Limb (tissue), 2 donors: Measurements from ENCODE around the gene SH3BP5.
"Not testable (repeated sequence)": the region's sequence is repeated elsewhere in the genome, so short reads cannot be mapped to it uniquely, and the experiment has no call there.

ENCODE experiments used
- DNase-seq, 2 donors: peaks; one replicate each; pipeline ENCODE4 v3.0.0-alpha.2; 2016; ENCODE audit errors: extremely low spot score in 2 of 2

SH3BP5 gene

GRCh38 chr3:15332405-15333098, at the start of gene SH3BP5:
TSS of gene SH3BP5 (minus strand) at chr3:15332586. CDS start at chr3:15332408, 178 bp downstream.
- peak; percentile 82 to 86 for DNase-seq

- no peak for DNase-seq
These were observed 48.8 kb upstream of the SH3BP5 start for GRCh38 chr3:15380980-15381890.

- DNase-seq: peak; percentile 92 to 94
These were observed 45.8 kb upstream of the SH3BP5 start for GRCh38 chr3:15377961-15378791.

GRCh38 chr3:15375461-15376000, 43.1 kb upstream of the SH3BP5 start:
- DNase-seq: no peak

GRCh38 chr3:15372918-15373317, 40.5 kb upstream of the SH3BP5 start:
- no peak for DNase-seq

- DNase-seq: no peak
These were observed 36.3 kb upstream of the SH3BP5 start for GRCh38 chr3:15368561-15369135.

- no peak for DNase-seq
These were observed 34.7 kb upstream of the SH3BP5 start for GRCh38 chr3:15367059-15367458.

- not testable (repeated sequence) for DNase-seq
These were observed 31.7 kb upstream of the SH3BP5 start for GRCh38 chr3:15364078-15364477.

- DNase-seq: peak in 1 of 2 donors; percentile 31
These were observed 29.3 kb upstream of the SH3BP5 start for GRCh38 chr3:15361494-15362214.

GRCh38 chr3:15360788-15361493, 28.6 kb upstream of the SH3BP5 start:
- peak in 1 of 2 donors; percentile 34 for DNase-seq

- DNase-seq: no peak
These were observed 27.5 kb upstream of the SH3BP5 start for GRCh38 chr3:15359677-15360397.

- not testable (repeated sequence) for DNase-seq
These were observed 24.3 kb upstream of the SH3BP5 start for GRCh38 chr3:15356651-15357061.

GRCh38 chr3:15356176-15356575, 23.8 kb upstream of the SH3BP5 start:
- DNase-seq: no peak

- no peak for DNase-seq
These were observed 22.7 kb upstream of the SH3BP5 start for GRCh38 chr3:15355086-15355485.

GRCh38 chr3:15354485-15354884, 22.1 kb upstream of the SH3BP5 start:
- no peak for DNase-seq

GRCh38 chr3:15350141-15350540, 17.8 kb upstream of the SH3BP5 start:
- no peak for DNase-seq

- DNase-seq: not testable (repeated sequence)
These were observed 17.1 kb upstream of the SH3BP5 start for GRCh38 chr3:15349438-15349837.

- DNase-seq: no peak
These were observed 15.9 kb upstream of the SH3BP5 start for GRCh38 chr3:15348246-15348645.

GRCh38 chr3:15347737-15348110, 15.3 kb upstream of the SH3BP5 start:
- no peak for DNase-seq
